SK-N-SH (cell line): Measurements from ENCODE around the gene SLC50A1. TPM values are rescaled to one million over a fixed set of nuclear protein-coding genes. Genes with fewer than 3 reads are reported as not detected.

Source experiments
- CTCF ChIA-PET: fragments of 300-600, 350-600 bp; formaldehyde crosslinking; extraction: SDS; loops from one replicate; lab custom pipeline; 2021; lab: Yijun Ruan, JAX
- POLR2A ChIA-PET: fragments of 350-600 bp; sonication (Branson Sonifier 250); formaldehyde crosslinking; extraction: SDS; loops from one replicate; lab custom pipeline; 2020; ENCODE audit warnings: antibody characterized with exemption, inconsistent platforms; lab: Yijun Ruan, JAX
- DNase-seq: peaks from one replicate; pipeline ENCODE4 v3.0.0; 2012
- H2AFZ ChIP-seq: fragments of 200-600 bp; sonication (generic); 2 replicates; pipeline ENCODE4 v1.8.1; 2016; ENCODE audit warnings: antibody characterized with exemption, mild to moderate bottlenecking, low read depth
- H3F3A ChIP-seq: fragments of 200-600 bp; sonication (generic); replicated peaks from 2 replicates; pipeline ENCODE3; 2016; ENCODE audit warnings: antibody characterized with exemption, mild to moderate bottlenecking; ENCODE audit not compliant: insufficient read depth
- H3K27ac ChIP-seq, 2 experiments: fragments of 200-500 bp in 1 of 2; fragments of 200-600 bp in 1 of 2; sonication (Bioruptor generic) in 1 of 2; sonication (generic), shearing (Covaris generic) in 1 of 2; 2 replicates each; pipeline versions ENCODE4 v1.5.1 to v1.6.1; 2014 to 2016; ENCODE audit warnings: low read depth in 2 of 2, inconsistent platforms in 1 of 2, low read length in 1 of 2, mild to moderate bottlenecking in 1 of 2, mixed read lengths in 1 of 2
- H3K27me3 ChIP-seq: fragments of 200-600 bp; sonication (generic), shearing (Covaris generic); 2 replicates; pipeline ENCODE4 v1.6.1; 2016; ENCODE audit warnings: mixed run types; ENCODE audit not compliant: insufficient read depth
- H3K36me3 ChIP-seq, 2 experiments: fragments of 200-500 bp in 1 of 2; fragments of 200-600 bp in 1 of 2; sonication (Bioruptor generic) in 1 of 2; sonication (generic) in 1 of 2; replicated peaks in 1 of 2; 2 replicates each; pipeline versions ENCODE3 to v1.5.1; 2014 to 2016; ENCODE audit warnings: low read length in 1 of 2, mild to moderate bottlenecking in 1 of 2; ENCODE audit not compliant: insufficient read depth in 2 of 2, control insufficient read depth in 1 of 2
- H3K4me1 ChIP-seq, 2 experiments: fragments of 200-500 bp in 1 of 2; fragments of 200-600 bp in 1 of 2; sonication (Bioruptor generic) in 1 of 2; sonication (generic), shearing (Covaris generic) in 1 of 2; 2 replicates each; pipeline versions ENCODE4 v1.5.1 to v1.6.1; 2014 to 2016; ENCODE audit warnings: low read depth in 1 of 2, low read length in 1 of 2, mixed run types in 1 of 2; ENCODE audit not compliant: insufficient read depth in 2 of 2, control insufficient read depth in 1 of 2
- H3K4me2 ChIP-seq: fragments of 200-600 bp; sonication (generic), shearing (Covaris generic); 2 replicates; pipeline ENCODE4 v1.6.1; 2017; ENCODE audit warnings: mixed run types
- H3K4me3 ChIP-seq, 2 experiments: fragments of 200-500 bp in 1 of 2; fragments of 200-600 bp in 1 of 2; sonication (Bioruptor generic) in 1 of 2; sonication (generic), shearing (Covaris generic) in 1 of 2; 2 replicates each; pipeline versions ENCODE4 v1.5.1 to v1.8.1; 2014 to 2016; ENCODE audit warnings: low read depth in 2 of 2, inconsistent platforms in 1 of 2, low read length in 1 of 2, mild to moderate bottlenecking in 1 of 2, mixed read lengths in 1 of 2, moderate library complexity in 1 of 2
- H3K79me2 ChIP-seq: fragments of 200-600 bp; sonication (generic); 2 replicates; pipeline ENCODE4 v1.8.1; 2017; ENCODE audit warnings: mild to moderate bottlenecking; ENCODE audit not compliant: insufficient read depth
- H3K9ac ChIP-seq: fragments of 200-600 bp; sonication (generic); 2 replicates; pipeline ENCODE4 v1.6.1; 2017; ENCODE audit warnings: mixed run types
- H3K9me2 ChIP-seq: fragments of 200-600 bp; sonication (generic); 2 replicates; pipeline ENCODE4 v1.6.1; 2017; ENCODE audit warnings: mixed run types
- H3K9me3 ChIP-seq: fragments of 200-600 bp; sonication (generic); 2 replicates; pipeline ENCODE4 v1.6.1; 2017; ENCODE audit warnings: mixed run types, mild to moderate bottlenecking, moderate library complexity
- H4K20me1 ChIP-seq: fragments of 200-600 bp; sonication (generic); 2 replicates; pipeline ENCODE4 v1.6.1; 2017; ENCODE audit warnings: mild to moderate bottlenecking, mixed run types; ENCODE audit not compliant: insufficient read depth
- EP300 ChIP-seq, 2 experiments: IDR thresholded peaks; 2 replicates each; pipeline versions ENCODE4 v1.4.0 to v1.6.1; 2012; ENCODE audit warnings: borderline replicate concordance in 1 of 2, low read depth in 1 of 2, low read length in 1 of 2
- EZH2phosphoT487 ChIP-seq: fragments of 200-600 bp; sonication (generic); IDR thresholded peaks from 2 replicates; pipeline ENCODE4 v1.6.1; 2017; ENCODE audit warnings: low read depth, mixed run types, mild to moderate bottlenecking, antibody characterized with exemption, moderate library complexity, borderline replicate concordance
- FOSL2 ChIP-seq: IDR thresholded peaks from 2 replicates; pipeline ENCODE4 v1.4.0; 2012; ENCODE audit warnings: low read depth, mild to moderate bottlenecking, moderate library complexity, borderline replicate concordance
- FOXJ3 ChIP-seq: sonication (generic); formaldehyde crosslinking; IDR thresholded peaks from 2 replicates; pipeline ENCODE4 v1.5.1; 2020; ENCODE audit warnings: mild to moderate bottlenecking, missing genetic modification reagents
- GABPA ChIP-seq: IDR thresholded peaks from 2 replicates; pipeline ENCODE4 v1.4.0; 2012; ENCODE audit warnings: low read depth, mild to moderate bottlenecking
- MEF2A ChIP-seq: IDR thresholded peaks from 2 replicates; pipeline ENCODE4 v1.4.0; 2012; ENCODE audit warnings: low read depth, borderline replicate concordance
- MXI1 ChIP-seq: IDR thresholded peaks from 2 replicates; pipeline ENCODE4 v1.6.1; 2012; ENCODE audit warnings: mild to moderate bottlenecking, low read depth, low read length, improper control_type of control experiment
- NFIC ChIP-seq: IDR thresholded peaks from 2 replicates; pipeline ENCODE4 v1.4.0; 2012; ENCODE audit warnings: borderline replicate concordance
- PBX3 ChIP-seq: IDR thresholded peaks from 2 replicates; pipeline ENCODE4; 2012
- SMC3 ChIP-seq: IDR thresholded peaks from 2 replicates; pipeline ENCODE4 v1.6.1; 2012; ENCODE audit warnings: low read depth, low read length, improper control_type of control experiment
- TEAD4 ChIP-seq: IDR thresholded peaks from 2 replicates; pipeline ENCODE4 v1.4.0; 2012; ENCODE audit warnings: mild to moderate bottlenecking, borderline replicate concordance; ENCODE audit not compliant: insufficient read depth
- USF1 ChIP-seq: IDR thresholded peaks from 2 replicates; pipeline ENCODE4 v1.4.0; 2012; ENCODE audit warnings: low read depth, borderline replicate concordance
- YY1 ChIP-seq: IDR thresholded peaks from 2 replicates; pipeline ENCODE4 v1.4.0; 2012; ENCODE audit warnings: low read depth, mild to moderate bottlenecking
- WGBS: methylation state at CpG from one replicate; pipeline ENCODE4 v1.1.6; 2017; ENCODE audit warnings: low lambda C conversion rate; 5-methylcytosine and 5-hydroxymethylcytosine counted together
- polyA plus RNA-seq, 3 experiments: library from polyadenylated mRNA; depleted of rRNA; stranded (reverse); fragments of >200 nt; gene quantifications; 2 replicates each; pipeline ENCODE4 v1.2.3, GENCODE V29; 2012
- TF ChIP-seq, protein P1 (sequence below): fragments of 150-350 bp; IDR thresholded peaks from 2 replicates; pipeline ENCODE4 v1.6.1; 2017; ENCODE audit warnings: antibody characterized with exemption, low read length, low read depth, borderline replicate concordance
- TF ChIP-seq, protein P2 (sequence below): fragments of 150-350 bp; IDR thresholded peaks from 2 replicates; pipeline ENCODE4 v1.6.1; 2016; ENCODE audit warnings: mild to moderate bottlenecking, low read depth, low read length
- TF ChIP-seq, protein P3 (sequence below): IDR thresholded peaks from 2 replicates; pipeline ENCODE4 v1.4.0; 2012; ENCODE audit warnings: low read depth
- TF ChIP-seq, protein P4 (sequence below): fragments of 200-600 bp; sonication (generic); IDR thresholded peaks from 2 replicates; pipeline ENCODE4 v1.6.1; 2017; ENCODE audit warnings: antibody characterized with exemption, mild to moderate bottlenecking, moderate library complexity

The SLC50A1 gene
- polyA plus RNA-seq, 1 of the 3 experiments (the other 2 are of a cell fraction), result 58.4 TPM

DNA sequence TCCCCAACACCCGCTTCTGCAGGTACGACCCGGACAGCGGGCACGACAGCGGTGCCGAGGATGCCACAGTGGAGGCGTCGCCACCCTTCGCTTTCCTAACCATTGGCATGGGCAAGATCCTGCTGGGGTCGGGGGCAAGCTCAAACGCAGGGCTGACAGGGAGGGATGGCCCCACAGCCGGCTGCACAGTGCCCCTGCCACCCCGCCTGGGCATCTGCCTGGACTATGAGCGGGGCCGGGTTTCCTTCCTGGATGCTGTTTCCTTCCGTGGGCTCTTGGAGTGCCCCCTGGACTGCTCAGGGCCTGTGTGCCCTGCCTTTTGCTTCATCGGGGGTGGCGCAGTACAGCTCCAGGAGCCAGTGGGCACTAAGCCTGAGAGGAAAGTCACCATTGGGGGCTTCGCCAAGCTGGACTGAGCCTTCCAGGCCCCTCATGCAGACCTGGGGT is 48.1 kb downstream of the SLC50A1 start:
- Histone ChIP-seq H3K27ac (no peak overlapping the region; a peak in 1 of 4 replicates), H3K36me3 (peaks cover 13 to 29% of the 10 kb centered on the region in 2 experiments), H3K4me3 (no peak overlapping the region), H3K4me1 (peaks cover 0 to 25% of the 10 kb centered on the region in 2 experiments; a peak in 1 of 4 replicates), H3K4me2 (no peak overlapping the region), H3K9ac (no peak overlapping the region), H3K79me2 (no peaks in the 10 kb centered on the region), H3K27me3 (no peaks in the 10 kb centered on the region), H4K20me1 (no peaks in the 10 kb centered on the region), H3K9me2 (no peaks in the 10 kb centered on the region), H3F3A (peaks cover 4% of the 10 kb centered on the region), H3K9me3 (no peaks in the 10 kb centered on the region), H2AFZ (no peak overlapping the region)
- POLR2A ChIA-PET, result interaction anchor here (2.0 kb wide), 1 partner anchor 10 kb away, joined by 19 read pairs; no protein-coding TSS in a partner anchor
- DNase-seq, result no peak
- TF ChIP-seq, protein P1, sequence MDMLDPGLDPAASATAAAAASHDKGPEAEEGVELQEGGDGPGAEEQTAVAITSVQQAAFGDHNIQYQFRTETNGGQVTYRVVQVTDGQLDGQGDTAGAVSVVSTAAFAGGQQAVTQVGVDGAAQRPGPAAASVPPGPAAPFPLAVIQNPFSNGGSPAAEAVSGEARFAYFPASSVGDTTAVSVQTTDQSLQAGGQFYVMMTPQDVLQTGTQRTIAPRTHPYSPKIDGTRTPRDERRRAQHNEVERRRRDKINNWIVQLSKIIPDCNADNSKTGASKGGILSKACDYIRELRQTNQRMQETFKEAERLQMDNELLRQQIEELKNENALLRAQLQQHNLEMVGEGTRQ, result no peak
- TF ChIP-seq MXI1 (no peak), USF1 (no peak), PBX3 (no peak), SMC3 (no peak), EP300 (IDR thresholded peaks at IDR 0.05; ENCODE audit: borderline replicate concordance in 1 of 2, low read depth in 1 of 2, low read length in 1 of 2) (no peak), TEAD4 (no peak), NFIC (no peak), YY1 (no peak), MEF2A (no peak), EZH2phosphoT487 (no peak), FOSL2 (no peak), GABPA (no peak), FOXJ3 (no peak)
- TF ChIP-seq, protein P2, sequence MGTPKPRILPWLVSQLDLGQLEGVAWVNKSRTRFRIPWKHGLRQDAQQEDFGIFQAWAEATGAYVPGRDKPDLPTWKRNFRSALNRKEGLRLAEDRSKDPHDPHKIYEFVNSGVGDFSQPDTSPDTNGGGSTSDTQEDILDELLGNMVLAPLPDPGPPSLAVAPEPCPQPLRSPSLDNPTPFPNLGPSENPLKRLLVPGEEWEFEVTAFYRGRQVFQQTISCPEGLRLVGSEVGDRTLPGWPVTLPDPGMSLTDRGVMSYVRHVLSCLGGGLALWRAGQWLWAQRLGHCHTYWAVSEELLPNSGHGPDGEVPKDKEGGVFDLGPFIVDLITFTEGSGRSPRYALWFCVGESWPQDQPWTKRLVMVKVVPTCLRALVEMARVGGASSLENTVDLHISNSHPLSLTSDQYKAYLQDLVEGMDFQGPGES, result no peak
- TF ChIP-seq, protein P3, sequence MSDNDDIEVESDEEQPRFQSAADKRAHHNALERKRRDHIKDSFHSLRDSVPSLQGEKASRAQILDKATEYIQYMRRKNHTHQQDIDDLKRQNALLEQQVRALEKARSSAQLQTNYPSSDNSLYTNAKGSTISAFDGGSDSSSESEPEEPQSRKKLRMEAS, result no peak
- TF ChIP-seq, protein P4, sequence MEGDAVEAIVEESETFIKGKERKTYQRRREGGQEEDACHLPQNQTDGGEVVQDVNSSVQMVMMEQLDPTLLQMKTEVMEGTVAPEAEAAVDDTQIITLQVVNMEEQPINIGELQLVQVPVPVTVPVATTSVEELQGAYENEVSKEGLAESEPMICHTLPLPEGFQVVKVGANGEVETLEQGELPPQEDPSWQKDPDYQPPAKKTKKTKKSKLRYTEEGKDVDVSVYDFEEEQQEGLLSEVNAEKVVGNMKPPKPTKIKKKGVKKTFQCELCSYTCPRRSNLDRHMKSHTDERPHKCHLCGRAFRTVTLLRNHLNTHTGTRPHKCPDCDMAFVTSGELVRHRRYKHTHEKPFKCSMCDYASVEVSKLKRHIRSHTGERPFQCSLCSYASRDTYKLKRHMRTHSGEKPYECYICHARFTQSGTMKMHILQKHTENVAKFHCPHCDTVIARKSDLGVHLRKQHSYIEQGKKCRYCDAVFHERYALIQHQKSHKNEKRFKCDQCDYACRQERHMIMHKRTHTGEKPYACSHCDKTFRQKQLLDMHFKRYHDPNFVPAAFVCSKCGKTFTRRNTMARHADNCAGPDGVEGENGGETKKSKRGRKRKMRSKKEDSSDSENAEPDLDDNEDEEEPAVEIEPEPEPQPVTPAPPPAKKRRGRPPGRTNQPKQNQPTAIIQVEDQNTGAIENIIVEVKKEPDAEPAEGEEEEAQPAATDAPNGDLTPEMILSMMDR, result no peak
- WGBS, result 95% methylated on average over 11 of the region's 20 CpGs
- CTCF ChIA-PET, result interaction anchor here (0.7 to 5.4 kb wide), 7 partner anchors 8 to 99 kb away, joined by 3 to 60 read pairs (median 5); partner anchors contain the start of gene TRIM46
